HepG2 (cell line): ENCODE data around the gene SLC22A23. TPM values are rescaled to one million over a fixed set of nuclear protein-coding genes. Genes with fewer than 3 reads are reported as not detected.

ENCODE experiments used
- ARID5B ChIP-seq: IDR thresholded peaks from 2 replicates; pipeline ENCODE4 v1.4.0; 2020; ENCODE audit warnings: mild to moderate bottlenecking, missing genetic modification reagents
- DZIP1 ChIP-seq: sonication (generic); formaldehyde crosslinking; IDR thresholded peaks from 2 replicates; pipeline ENCODE4 v1.5.0; 2020; ENCODE audit warnings: mild to moderate bottlenecking, missing genetic modification reagents
- FOXA3 ChIP-seq: IDR thresholded peaks from 2 replicates; pipeline ENCODE4 v1.6.1; 2016; ENCODE audit warnings: missing genetic modification reagents, missing compliant biosample characterization
- FOXK2 ChIP-seq: fragments of 450-650 bp; IDR thresholded peaks from 2 replicates; pipeline ENCODE4 v1.6.1; 2016
- GMEB2 ChIP-seq: IDR thresholded peaks from 2 replicates; pipeline ENCODE4 v1.6.1; 2016; ENCODE audit warnings: missing biosample characterization, missing genetic modification reagents, low read depth
- HOXD1 ChIP-seq: sonication (generic); formaldehyde crosslinking; IDR thresholded peaks from 2 replicates; pipeline ENCODE4 v1.5.0; 2020; ENCODE audit warnings: missing genetic modification reagents
- SOX13 ChIP-seq, 3 experiments: fragments of 450-650 bp in 1 of 3; sonication (generic) in 1 of 3; formaldehyde crosslinking in 1 of 3; IDR thresholded peaks in 2 of 3; conservative IDR thresholded peaks in 1 of 3; 2 replicates each; pipeline versions ENCODE4 v1.5.0 to v1.6.1; 2016 to 2020; ENCODE audit warnings: antibody characterized with exemption in 1 of 3, mild to moderate bottlenecking in 1 of 3, missing compliant biosample characterization in 1 of 3, missing genetic modification reagents in 1 of 3, moderate library complexity in 1 of 3
- TBX2 ChIP-seq: sonication (generic); formaldehyde crosslinking; IDR thresholded peaks from 2 replicates; pipeline ENCODE4 v1.5.0; 2020; ENCODE audit warnings: missing genetic modification reagents, mild to moderate bottlenecking, borderline replicate concordance
- ZBTB38 ChIP-seq: sonication (generic); formaldehyde crosslinking; IDR thresholded peaks from 2 replicates; pipeline ENCODE4 v1.5.1; 2020; ENCODE audit warnings: mild to moderate bottlenecking, missing genetic modification reagents
- ZHX2 ChIP-seq, 2 experiments: sonication (generic) in 1 of 2; formaldehyde crosslinking in 1 of 2; IDR thresholded peaks; 2 replicates each; pipeline versions ENCODE4 v1.6.1 to v1.9.0; 2014 to 2022; ENCODE audit warnings: antibody characterized with exemption in 1 of 2, borderline replicate concordance in 1 of 2, inconsistent platforms in 1 of 2, low read depth in 1 of 2, missing genetic modification reagents in 1 of 2
- ZNF547 ChIP-seq: sonication (generic); formaldehyde crosslinking; IDR thresholded peaks from 2 replicates; pipeline ENCODE4 v1.5.1; 2020; ENCODE audit warnings: mild to moderate bottlenecking, missing genetic modification reagents
- ZNF891 ChIP-seq: sonication (generic); formaldehyde crosslinking; IDR thresholded peaks from 2 replicates; pipeline ENCODE4 v1.5.0; 2020; ENCODE audit warnings: mild to moderate bottlenecking, missing genetic modification reagents
- polyA plus RNA-seq, 8 experiments: library from polyadenylated mRNA; depleted of rRNA in 3 of 8; stranded (reverse) in 7 of 8; unstranded in 1 of 8; fragments of >200 nt; fragmentation: Illumina TruSeq in 4 of 8; extraction: Trizol in 4 of 8; gene quantifications; 2 replicates each; pipeline versions ENCODE4 v1.2.1 to v1.2.3, GENCODE V29; 2011 to 2016; ENCODE audit warnings: low read depth in 4 of 8, missing spikeins in 1 of 8, mixed read lengths in 1 of 8; ENCODE audit not compliant: insufficient read depth in 1 of 8
- total RNA-seq, 5 experiments: library from RNA; depleted of rRNA; stranded (reverse); fragments of >200 nt; fragmentation: Illumina TruSeq; extraction: Trizol; gene quantifications; 2 replicates each; pipeline ENCODE4 v1.2.3, GENCODE V29; 2016; ENCODE audit warnings: low read depth in 1 of 5

SLC22A23 gene
- total and polyA plus RNA-seq, 2 of the 13 experiments (the other 11 are each of a cell fraction or from before 2014, with no cell fraction given): 11.8 to 17.5 TPM

GRCh38 chr6:3438190-3439167 lies 18.4 kb downstream of the SLC22A23 start (continued):
- 0 out of 2 replicates have a peak, but pooled peaks have one; percentile 38 for TF ChIP-seq ZHX2 (IDR thresholded peaks at IDR 0.05; ENCODE audit: low read depth)
- no peak for TF ChIP-seq ZHX2 (CRISPR knock-in tag; IDR thresholded peaks at IDR 0.05; ENCODE audit: borderline replicate concordance)
- peak; percentile 46; the same call in 1 of the 2 replicates for TF ChIP-seq ARID5B
- no peak for TF ChIP-seq ZNF891 (CRISPR knock-in tag)
- TF ChIP-seq FOXK2: no peak
- TF ChIP-seq SOX13 (IDR thresholded peaks at IDR 0.05): no peak
- peak in 1 of 2 experiments; percentile 21; a peak in 1 of 4 replicates for TF ChIP-seq SOX13 (CRISPR knock-in tag; conservative IDR thresholded peaks at IDR 0.05 in 1 of 2, IDR thresholded peaks at IDR 0.05 in 1 of 2)
- TF ChIP-seq DZIP1 (CRISPR knock-in tag): no peak
- TF ChIP-seq HOXD1 (CRISPR knock-in tag): peak; percentile 59; the same call in 1 of the 2 replicates
- TF ChIP-seq ZBTB38 (CRISPR knock-in tag): peak; percentile 99
- TF ChIP-seq TBX2 (CRISPR knock-in tag): peak; percentile 25; the same call in 1 of the 2 replicates
- TF ChIP-seq FOXA3 (CRISPR knock-in tag): peak; percentile 51
- no peak for TF ChIP-seq ZNF547
- no peak for TF ChIP-seq GMEB2 (CRISPR knock-in tag)
